ENCODE data around the gene VWA3A. TPM values are rescaled to one million over a fixed set of nuclear protein-coding genes. Genes with fewer than 3 reads are reported as not detected.
"Not testable (repeated sequence)": the region's sequence is repeated elsewhere in the genome, so short reads cannot be mapped to it uniquely, and the experiment has no call there.

Gene VWA3A
- total and polyA plus RNA-seq, 5 donors: 0.06 to 0.11 (median 0.09) TPM; not detected in 2

DNA sequence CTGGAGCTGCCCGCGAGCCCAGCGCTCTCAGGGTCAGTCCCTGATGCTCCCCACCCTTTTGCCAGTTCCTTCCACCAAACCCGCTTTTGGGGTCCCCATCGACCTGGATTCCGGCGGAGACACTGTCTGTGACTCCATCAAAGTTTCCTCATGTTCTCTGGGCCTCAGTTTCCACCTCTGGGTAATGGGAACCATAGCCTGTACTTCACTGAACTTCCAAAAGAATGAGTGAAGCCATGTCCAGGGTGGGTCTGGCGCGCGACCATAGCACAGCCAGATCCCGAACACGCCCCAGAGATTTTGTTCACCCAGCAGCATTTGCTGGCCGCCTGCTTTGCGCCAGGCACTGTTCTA, 70.3 kb downstream of the VWA3A start:
- 34% methylated on average over 14 of the region's 14 CpGs for WGBS
- intact Hi-C loops (cut with DNase I): loop anchor here in 1 of 4 donors (10.0 kb wide), 1 partner anchor 58 kb away; no protein-coding TSS in a partner anchor
- Histone ChIP-seq H3K4me3 (ENCODE audit: low read length) (peak overlapping the region; percentile 27), H3K9me3 (ENCODE audit: control insufficient read depth, low read length) (no peaks in the 10 kb centered on the region), H3K27me3 (ENCODE audit: control insufficient read depth, insufficient read depth) (no peaks in the 10 kb centered on the region), H3K27ac (ENCODE audit: low read length) (no peak overlapping the region), H3K4me1 (ENCODE audit: control insufficient read depth, insufficient read depth, low read length) (peaks cover 2% of the 10 kb centered on the region)
- ATAC-seq (no peak), DNase-seq (no peak)

DNA sequence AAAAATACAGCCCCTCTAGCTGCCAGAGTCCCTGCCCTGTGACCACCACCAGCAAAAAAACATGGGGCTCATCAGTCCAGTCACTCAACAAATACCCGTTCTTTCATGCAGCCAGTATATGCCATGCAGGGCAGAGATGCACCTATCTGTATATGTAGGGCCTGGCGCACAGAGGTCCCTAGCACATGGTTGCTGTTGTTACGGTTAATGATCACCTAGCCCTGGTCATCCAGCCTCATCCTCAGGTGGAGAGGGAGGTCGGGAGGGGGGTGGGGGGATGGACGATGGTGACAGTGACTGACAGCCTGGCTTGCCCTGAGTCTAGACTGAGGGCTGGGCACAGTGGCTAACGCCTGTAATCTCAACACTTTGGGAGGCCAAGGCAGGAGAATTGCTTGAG, 71.5 kb downstream of the VWA3A start:
- Histone ChIP-seq H3K27ac (ENCODE audit: low read length) (no peak overlapping the region), H3K4me3 (ENCODE audit: low read length) (no peak overlapping the region), H3K9me3 (ENCODE audit: control insufficient read depth, low read length) (no peaks in the 10 kb centered on the region), H3K4me1 (ENCODE audit: control insufficient read depth, insufficient read depth, low read length) (peaks cover 2% of the 10 kb centered on the region), H3K27me3 (ENCODE audit: control insufficient read depth, insufficient read depth) (no peaks in the 10 kb centered on the region)
- DNase-seq (no peak), ATAC-seq (no peak)
- 87% methylated on average over 6 of the region's 6 CpGs for WGBS
- intact Hi-C loops (cut with DNase I): loop anchor here in 1 of 4 donors (10.0 kb wide), 1 partner anchor 59 kb away; no protein-coding TSS in a partner anchor

GRCh38 chr16:22164482-22164881, 72.1 kb downstream of the VWA3A start:
- no peak for DNase-seq
- Histone ChIP-seq H3K4me1 (ENCODE audit: control insufficient read depth, insufficient read depth, low read length) (peaks cover 2% of the 10 kb centered on the region), H3K27me3 (ENCODE audit: control insufficient read depth, insufficient read depth) (no peaks in the 10 kb centered on the region), H3K4me3 (ENCODE audit: low read length) (no peak overlapping the region), H3K9me3 (ENCODE audit: control insufficient read depth, low read length) (no peaks in the 10 kb centered on the region), H3K27ac (ENCODE audit: low read length) (no peak overlapping the region)
- 86% methylated on average over 5 of the region's 5 CpGs for whole genome bisulfite sequencing
- intact Hi-C loops (cut with DNase I): loop anchor here in 1 of 4 donors (10.0 kb wide), 1 partner anchor 60 kb away; no protein-coding TSS in a partner anchor
- no peak for ATAC-seq

- DNase-seq (no peak), ATAC-seq (no peak)
- WGBS: 91% methylated on average over 16 of the region's 16 CpGs
- Histone ChIP-seq H3K4me1 (ENCODE audit: control insufficient read depth, insufficient read depth, low read length) (peaks cover 2% of the 10 kb centered on the region), H3K27me3 (ENCODE audit: control insufficient read depth, insufficient read depth) (no peaks in the 10 kb centered on the region), H3K27ac (ENCODE audit: low read length) (no peak overlapping the region), H3K4me3 (ENCODE audit: low read length) (no peak overlapping the region), H3K9me3 (ENCODE audit: control insufficient read depth, low read length) (no peaks in the 10 kb centered on the region)
- intact Hi-C loops (cut with DNase I): loop anchor here in 1 of 4 donors (10.0 kb wide), 1 partner anchor 61 kb away; no protein-coding TSS in a partner anchor
Measured at GRCh38 chr16:22165508-22166285, 73.4 kb downstream of the VWA3A start.

DNA sequence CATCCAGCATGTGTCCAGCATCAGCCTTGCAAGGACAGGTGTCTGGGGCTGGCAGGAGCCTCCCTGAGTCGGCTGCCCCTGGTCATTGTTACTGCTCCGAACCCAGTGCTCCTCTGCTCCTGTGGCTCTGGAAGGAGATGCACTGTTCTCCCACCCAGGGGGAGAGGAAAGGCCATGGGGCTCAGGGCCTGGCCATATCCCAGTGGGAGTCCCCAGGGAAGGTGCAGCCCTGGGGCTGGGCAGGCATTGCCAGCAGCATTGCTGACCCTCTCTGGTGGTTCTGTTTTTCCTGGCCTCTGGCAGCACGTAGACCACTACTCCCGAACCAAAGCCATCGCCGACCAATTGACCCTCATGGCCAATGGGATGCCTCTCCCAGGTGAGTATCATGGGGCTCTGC, 79.6 kb downstream of the VWA3A start:
- Histone ChIP-seq H3K27ac (ENCODE audit: low read length) (no peak overlapping the region), H3K4me3 (ENCODE audit: low read length) (no peak overlapping the region), H3K27me3 (ENCODE audit: control insufficient read depth, insufficient read depth) (no peaks in the 10 kb centered on the region), H3K9me3 (ENCODE audit: control insufficient read depth, low read length) (no peaks in the 10 kb centered on the region), H3K4me1 (ENCODE audit: control insufficient read depth, insufficient read depth, low read length) (no peaks in the 10 kb centered on the region)
- WGBS: 92% methylated on average over 6 of the region's 6 CpGs
- intact Hi-C loops (cut with DNase I): no loop called here
- ATAC-seq: no peak
- DNase-seq: no peak

- WGBS: 83% methylated on average over 1 of the region's 1 CpG
- H3K27ac ChIP-seq (ENCODE audit: low read length); H3K27me3 ChIP-seq (ENCODE audit: control insufficient read depth, insufficient read depth); intact Hi-C loops (cut with DNase I); H3K4me3 ChIP-seq (ENCODE audit: low read length); DNase-seq; H3K9me3 ChIP-seq (ENCODE audit: control insufficient read depth, low read length); ATAC-seq; H3K4me1 ChIP-seq (ENCODE audit: control insufficient read depth, insufficient read depth, low read length): not testable (repeated sequence)
Measured at GRCh38 chr16:22172642-22173041, 80.3 kb downstream of the VWA3A start.

GRCh38 chr16:22174642-22175041, 82.3 kb downstream of the VWA3A start:
- 56% methylated on average over 9 of the region's 9 CpGs for WGBS
- Histone ChIP-seq H3K27ac (ENCODE audit: low read length) (no peak overlapping the region), H3K4me1 (ENCODE audit: control insufficient read depth, insufficient read depth, low read length) (no peaks in the 10 kb centered on the region), H3K4me3 (ENCODE audit: low read length) (no peak overlapping the region), H3K9me3 (ENCODE audit: control insufficient read depth, low read length) (no peaks in the 10 kb centered on the region), H3K27me3 (ENCODE audit: control insufficient read depth, insufficient read depth) (no peaks in the 10 kb centered on the region)
- ATAC-seq: no peak
- intact Hi-C loops (cut with DNase I): no loop called here
- no peak for DNase-seq

DNA sequence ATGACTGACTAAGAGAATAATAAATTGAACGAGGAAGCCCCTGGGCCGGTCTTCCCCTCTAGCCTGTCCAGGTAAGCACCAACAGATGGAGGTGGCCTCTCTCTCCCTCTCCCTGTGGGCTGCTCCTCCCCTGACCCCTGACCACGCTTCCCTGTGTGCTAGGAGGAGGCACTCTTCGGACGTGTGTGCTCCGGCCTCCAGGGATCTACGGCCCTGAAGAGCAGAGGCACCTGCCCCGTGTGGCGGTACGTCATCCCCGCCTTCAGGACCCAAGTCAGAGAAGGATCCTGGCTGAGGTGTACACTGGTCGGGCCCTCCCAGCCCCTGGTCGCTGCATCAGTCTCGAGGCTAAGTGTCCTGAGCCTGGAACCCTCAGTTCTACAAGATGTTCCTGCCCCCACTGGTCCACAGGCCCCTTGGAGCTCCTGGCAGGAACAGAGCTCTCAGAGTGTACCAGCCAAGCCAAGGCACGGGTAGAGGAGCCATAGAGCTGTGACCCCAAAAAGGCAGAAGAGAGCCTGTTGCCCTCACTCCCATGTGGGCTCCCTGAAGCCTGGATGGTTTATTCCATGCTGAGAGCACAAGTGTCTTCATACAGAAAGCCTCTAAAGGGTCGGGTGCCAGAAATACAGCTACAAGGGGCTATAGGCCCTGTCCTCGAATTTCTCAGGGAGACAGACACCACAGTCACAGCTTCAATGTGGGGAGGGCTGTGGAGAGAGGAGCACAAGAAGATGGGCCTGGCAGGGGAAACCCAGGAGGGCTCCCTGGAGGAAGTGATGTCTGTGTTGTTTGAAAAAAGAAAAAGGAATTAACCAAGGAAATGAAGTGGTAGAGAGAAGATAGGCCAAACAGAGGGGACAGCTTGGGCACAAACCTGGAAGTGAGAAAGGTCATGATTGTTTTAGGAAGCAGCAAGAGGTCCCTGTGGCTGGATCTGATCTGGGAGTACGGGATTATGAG, 85.9 kb downstream of the VWA3A start:
- H3K27ac ChIP-seq (ENCODE audit: low read length): no peak overlapping the region
- intact Hi-C loops (cut with DNase I): no loop called here
- DNase-seq (no peak), ATAC-seq (no peak)
- H3K9me3 ChIP-seq (ENCODE audit: control insufficient read depth, low read length): no peaks in the 10 kb centered on the region
- WGBS: 80% methylated on average over 18 of the region's 18 CpGs
- no peak overlapping the region for H3K4me3 ChIP-seq (ENCODE audit: low read length)
- H3K4me1 ChIP-seq (ENCODE audit: control insufficient read depth, insufficient read depth, low read length): no peaks in the 10 kb centered on the region
- H3K27me3 ChIP-seq (ENCODE audit: control insufficient read depth, insufficient read depth): no peaks in the 10 kb centered on the region

DNA sequence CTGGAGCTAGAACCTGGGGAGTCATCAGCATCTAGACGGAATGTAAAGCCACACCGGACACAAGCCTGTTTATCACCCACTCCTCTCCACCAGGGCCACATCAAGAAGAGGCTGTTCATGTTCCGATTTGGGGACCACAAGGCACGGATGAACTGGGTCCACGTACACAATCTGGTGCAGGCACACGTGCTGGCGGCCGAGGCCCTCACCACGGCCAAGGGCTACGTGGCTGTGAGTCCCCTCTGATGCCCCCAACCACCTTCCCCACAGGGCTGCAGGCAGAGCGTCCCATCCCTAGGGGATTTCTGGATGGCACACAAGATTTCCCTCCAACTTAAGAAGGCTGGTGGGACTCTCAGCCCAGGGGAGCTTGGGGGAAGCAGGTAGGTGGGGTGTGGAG, 89.1 kb downstream of the VWA3A start:
- Histone ChIP-seq H3K4me3 (ENCODE audit: low read length) (no peak overlapping the region), H3K9me3 (ENCODE audit: control insufficient read depth, low read length) (no peaks in the 10 kb centered on the region), H3K4me1 (ENCODE audit: control insufficient read depth, insufficient read depth, low read length) (no peaks in the 10 kb centered on the region), H3K27ac (ENCODE audit: low read length) (no peak overlapping the region), H3K27me3 (ENCODE audit: control insufficient read depth, insufficient read depth) (no peaks in the 10 kb centered on the region)
- DNase-seq (no peak), ATAC-seq (no peak)
- intact Hi-C loops (cut with DNase I): no loop called here
- 90% methylated on average over 11 of the region's 11 CpGs for WGBS

DNA sequence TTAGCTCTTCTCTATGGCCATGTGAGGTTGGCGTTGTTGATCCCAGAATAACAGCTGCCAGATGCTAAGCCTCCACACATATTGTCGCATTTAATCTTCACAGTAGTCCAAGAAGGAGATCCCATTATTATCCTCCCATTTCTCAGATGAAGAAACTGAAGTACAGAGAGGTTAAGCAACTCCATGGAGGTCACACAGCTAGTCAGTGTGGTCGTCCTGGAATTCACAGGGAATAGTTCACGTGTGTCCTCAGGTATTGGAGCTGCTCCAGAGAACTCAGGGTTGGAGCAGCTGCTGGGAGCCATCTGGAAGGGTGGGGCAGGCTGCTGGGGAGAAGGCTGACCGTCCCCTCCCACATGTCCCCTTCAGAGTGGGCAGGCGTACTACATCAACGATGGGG, 89.5 kb downstream of the VWA3A start:
- Histone ChIP-seq H3K9me3 (ENCODE audit: control insufficient read depth, low read length) (no peaks in the 10 kb centered on the region), H3K27me3 (ENCODE audit: control insufficient read depth, insufficient read depth) (no peaks in the 10 kb centered on the region), H3K27ac (ENCODE audit: low read length) (no peak overlapping the region), H3K4me1 (ENCODE audit: control insufficient read depth, insufficient read depth, low read length) (no peaks in the 10 kb centered on the region), H3K4me3 (ENCODE audit: low read length) (no peak overlapping the region)
- no peak for DNase-seq
- intact Hi-C loops (cut with DNase I): no loop called here
- no peak for ATAC-seq
- 84% methylated on average over 7 of the region's 7 CpGs for WGBS

DNA sequence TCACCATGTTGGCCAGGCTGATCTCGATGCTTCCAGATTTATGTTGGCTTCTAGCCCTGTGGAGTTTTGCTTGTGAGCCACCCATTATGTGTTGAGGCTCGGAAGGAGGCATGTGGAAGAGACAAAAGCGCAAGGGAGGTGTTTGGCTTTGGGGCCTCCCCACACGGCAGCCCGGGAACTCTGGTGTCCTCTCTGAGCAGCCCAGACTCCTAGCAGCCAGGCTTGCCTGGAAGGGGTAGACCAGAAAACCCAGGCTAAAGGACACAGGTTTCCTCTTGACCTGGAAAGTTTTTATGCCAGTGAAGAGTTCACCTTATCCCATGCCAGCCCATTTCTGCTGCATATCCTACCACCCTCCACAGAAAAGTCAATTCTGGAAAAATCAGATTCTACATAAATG, 91.0 kb downstream of the VWA3A start:
- H3K27ac ChIP-seq (ENCODE audit: low read length): no peak overlapping the region
- intact Hi-C loops (cut with DNase I): no loop called here
- no peak for DNase-seq
- no peaks in the 10 kb centered on the region for H3K27me3 ChIP-seq (ENCODE audit: control insufficient read depth, insufficient read depth)
- H3K4me1 ChIP-seq (ENCODE audit: control insufficient read depth, insufficient read depth, low read length): no peaks in the 10 kb centered on the region
- ATAC-seq: no peak
- 83% methylated on average over 5 of the region's 5 CpGs for WGBS
- no peak overlapping the region for H3K4me3 ChIP-seq (ENCODE audit: low read length)
- H3K9me3 ChIP-seq (ENCODE audit: control insufficient read depth, low read length): no peaks in the 10 kb centered on the region

Data from right cardiac atrium (tissue), 5 donors.